ENCODE data around the gene MRPS18B.
"Not testable (repeated sequence)": the region's sequence is repeated elsewhere in the genome, so short reads cannot be mapped to it uniquely, and the experiment has no call there.

The MRPS18B gene

DNA sequence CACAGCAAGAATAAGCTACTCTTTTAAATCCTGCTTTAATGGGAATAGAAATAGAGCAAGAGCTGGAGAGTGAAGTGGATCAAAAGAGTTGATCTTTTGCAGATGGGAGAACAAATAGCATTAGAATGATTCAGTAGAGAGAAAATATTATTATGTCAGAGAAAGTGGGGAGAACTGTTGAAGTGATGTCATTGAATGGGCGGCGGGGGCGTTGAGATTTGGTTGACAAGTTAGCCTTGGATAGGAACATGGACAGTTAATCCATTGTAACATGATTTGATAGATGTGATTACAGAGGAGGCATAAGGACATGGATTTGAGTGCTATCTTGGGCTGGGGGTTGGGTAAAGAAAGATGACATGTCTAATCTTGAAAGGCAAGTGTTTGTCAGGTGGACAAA is 18.2 kb downstream of the MRPS18B start:
- DNase-seq (ENCODE audit: low read depth in 2 of 2, low spot score in 1 of 2) = no peak

DNA sequence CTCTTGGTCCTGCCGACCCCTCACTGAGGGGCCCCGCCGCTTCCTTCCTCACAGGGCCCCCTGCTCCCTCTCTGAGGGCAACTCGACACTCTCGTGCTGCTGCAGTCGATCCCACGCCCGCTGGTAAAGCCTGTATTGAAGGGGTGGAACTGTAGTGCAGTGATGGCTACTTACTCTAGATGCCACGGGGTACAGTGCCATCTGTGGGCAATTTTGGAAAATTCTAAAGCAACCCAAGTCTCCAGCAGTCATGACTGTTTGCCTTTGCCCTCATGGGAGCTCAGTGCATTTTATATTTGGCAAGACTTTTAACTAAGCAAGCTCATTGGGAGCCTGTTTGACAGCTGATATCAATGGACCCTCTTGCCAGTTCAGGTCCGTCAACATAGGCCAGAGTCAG is 22.8 kb downstream of the MRPS18B start:
- DNase-seq (ENCODE audit: low read depth in 2 of 2, low spot score in 1 of 2) = no peak

DNA sequence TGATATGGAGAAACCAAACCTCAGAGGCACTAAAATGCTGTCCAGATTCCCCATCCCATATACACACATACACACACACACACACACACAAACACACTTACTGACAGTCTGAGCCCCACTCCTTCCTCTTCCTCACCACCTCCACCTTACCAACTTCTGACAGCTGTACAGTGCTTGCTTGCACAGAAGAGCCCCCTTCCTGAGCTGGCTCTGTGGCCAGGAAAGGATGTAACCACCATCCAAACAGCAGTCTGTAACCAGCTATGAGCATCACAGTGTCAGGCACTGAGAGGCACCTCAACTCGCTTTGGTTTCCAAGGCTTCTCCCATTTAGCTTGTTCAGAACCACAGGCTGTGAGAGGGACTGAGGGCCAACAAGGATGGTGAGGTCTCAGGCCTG is 23.4 kb downstream of the MRPS18B start:
- no peak for DNase-seq (ENCODE audit: low read depth in 2 of 2, low spot score in 1 of 2)

DNA sequence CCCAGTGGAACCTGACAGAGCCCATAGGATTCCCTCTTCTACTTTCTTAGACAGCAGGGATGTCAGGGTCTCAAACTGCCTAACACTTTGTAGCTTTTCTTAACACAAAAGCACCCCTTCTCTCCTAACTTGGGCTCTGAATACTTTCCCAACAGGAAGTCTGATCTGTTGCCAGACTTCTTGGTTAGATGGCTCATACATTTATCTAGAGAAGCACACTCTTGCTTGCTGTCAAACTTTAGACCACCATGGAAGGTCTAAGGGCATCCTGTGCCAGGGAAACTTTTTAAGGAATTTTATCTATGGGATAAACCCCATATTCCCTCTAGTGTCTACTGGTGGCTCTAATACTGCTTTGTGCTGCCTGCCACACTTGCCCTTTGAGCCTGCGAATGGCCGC is 26.0 kb downstream of the MRPS18B start:
- no peak for DNase-seq (ENCODE audit: low read depth in 2 of 2, low spot score in 1 of 2)

DNA sequence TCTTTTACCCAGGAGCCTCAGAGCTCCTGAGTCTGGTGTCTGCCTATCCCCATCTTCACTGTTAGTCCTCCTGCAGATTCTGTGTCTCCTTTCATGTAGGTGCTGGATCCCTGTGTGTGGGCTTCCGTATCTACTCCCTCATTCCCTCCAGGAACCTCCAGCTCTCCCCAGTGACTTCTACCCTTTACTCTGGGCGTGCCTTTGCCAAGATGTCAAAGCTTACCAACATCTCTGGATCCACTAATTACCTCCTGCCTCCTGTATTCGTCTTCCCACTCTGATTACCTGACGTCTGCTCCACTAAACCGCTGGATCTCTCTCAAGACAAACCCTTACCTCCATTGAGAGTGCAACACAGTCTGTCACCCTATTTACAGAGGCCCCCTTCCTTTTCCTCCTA is 27.1 kb downstream of the MRPS18B start:
- no peak for DNase-seq (ENCODE audit: low read depth in 2 of 2, low spot score in 1 of 2)

DNA sequence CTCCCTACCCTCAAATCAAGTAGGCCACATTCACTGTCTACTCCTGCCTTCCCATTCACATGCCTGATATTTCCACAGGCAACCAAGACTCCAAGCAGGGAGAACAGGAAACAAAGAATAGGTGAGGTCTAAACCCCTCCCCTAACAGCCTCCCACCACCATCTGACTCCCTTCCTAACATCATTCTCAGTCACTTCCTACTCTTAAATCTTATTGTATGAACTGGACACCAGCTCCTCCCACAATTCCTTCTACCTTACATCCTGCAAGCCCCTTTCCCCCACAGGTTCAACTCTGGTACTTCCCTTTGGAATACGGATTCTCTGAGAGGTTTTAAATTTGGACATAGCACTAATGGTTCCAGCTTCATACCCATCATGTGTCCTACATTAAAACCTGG is 28.3 kb downstream of the MRPS18B start:
- no peak for DNase-seq (ENCODE audit: low read depth in 2 of 2, low spot score in 1 of 2)

DNA sequence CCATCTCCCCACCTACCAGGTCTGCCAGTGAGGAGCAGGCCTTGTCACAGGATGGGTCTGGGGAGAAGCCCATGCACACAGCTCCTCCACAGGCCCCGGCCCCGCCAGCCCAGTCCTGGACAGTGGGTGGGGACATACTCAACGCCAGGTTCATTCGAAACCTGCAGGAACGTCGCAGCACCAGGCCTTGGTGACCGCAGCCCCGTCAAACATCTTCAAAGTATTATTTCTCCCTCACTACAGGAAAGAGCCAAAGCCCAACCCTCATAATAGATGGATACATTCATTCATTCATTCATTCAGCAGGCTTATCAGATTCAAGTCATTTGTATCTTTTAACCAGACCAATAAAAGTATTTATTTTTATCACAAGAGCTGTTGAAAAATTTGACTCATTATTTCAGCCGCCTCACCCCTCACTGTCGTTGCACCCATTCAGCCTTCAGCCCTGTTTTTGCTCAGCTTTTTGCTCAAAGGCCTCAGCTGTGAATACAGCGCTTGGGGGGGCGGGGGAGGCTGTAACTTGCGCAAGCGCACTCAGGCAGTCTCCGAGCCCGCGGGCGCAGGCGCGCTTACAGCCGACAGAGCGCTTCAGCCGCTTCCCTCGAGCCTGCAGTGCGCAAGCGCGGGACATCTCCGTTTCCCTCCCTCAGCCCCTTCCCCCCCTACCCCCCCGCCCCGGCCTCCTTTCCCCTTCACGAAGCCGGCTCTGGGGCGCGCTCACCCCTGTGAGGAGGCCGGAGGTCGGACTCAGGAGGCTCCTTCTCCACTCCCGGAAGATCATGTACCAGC is 29.0 kb downstream of the MRPS18B start, which contains the start of gene C6orf136:
C6orf136 (plus strand) TSS at position 684 of the 792 bp plus-strand sequence; CDS start at position 783, 99 bp downstream.
- DNase-seq (ENCODE audit: low read depth in 2 of 2, low spot score in 1 of 2) = peak; percentile 79 to 89

DNA sequence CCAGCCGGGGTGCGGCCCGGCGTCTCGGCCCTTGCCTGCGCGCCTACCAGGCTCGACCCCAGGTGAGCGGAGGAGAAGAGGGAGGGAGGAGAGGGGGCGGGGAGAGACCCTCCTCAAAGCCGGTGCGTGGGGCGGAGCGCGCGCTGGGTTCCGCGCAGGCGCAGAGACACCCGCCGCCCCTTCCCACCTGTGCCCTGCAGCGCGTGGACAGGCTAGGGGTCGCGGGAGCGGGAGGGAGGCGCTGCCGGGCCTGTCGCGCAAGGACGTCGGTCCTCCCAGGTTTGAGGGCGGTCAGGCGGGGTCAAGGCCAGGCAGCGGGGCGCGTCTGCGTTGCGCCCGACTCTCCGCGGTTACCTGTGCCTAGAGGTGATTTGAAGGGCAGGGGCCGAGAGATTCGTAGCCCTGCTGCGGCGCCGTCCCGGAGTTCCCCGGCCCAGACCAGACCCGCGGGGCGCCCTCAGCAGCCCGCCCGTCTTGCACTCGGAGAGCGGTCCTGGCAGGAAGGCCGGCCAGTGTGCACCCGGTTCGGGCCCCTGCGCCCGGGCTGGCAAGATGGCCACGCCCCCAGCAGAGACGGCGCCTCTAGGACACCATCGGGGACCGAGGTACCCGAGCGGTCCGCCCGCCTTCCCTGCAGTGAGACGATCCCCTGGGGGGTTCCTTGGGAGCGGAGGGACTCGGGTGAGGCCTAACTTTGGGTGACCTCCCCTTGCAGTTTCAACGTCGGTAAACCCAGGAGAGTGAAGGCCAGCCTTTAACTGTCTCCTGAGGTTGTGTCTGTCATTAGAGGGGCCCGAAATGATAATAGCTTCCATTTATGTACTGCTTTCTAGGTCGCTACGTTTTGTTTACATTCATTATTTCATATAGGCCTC is 29.8 kb downstream of the MRPS18B start:
- peak; percentile 47 to 50 for DNase-seq (ENCODE audit: low read depth in 2 of 2, low spot score in 1 of 2)

DNA sequence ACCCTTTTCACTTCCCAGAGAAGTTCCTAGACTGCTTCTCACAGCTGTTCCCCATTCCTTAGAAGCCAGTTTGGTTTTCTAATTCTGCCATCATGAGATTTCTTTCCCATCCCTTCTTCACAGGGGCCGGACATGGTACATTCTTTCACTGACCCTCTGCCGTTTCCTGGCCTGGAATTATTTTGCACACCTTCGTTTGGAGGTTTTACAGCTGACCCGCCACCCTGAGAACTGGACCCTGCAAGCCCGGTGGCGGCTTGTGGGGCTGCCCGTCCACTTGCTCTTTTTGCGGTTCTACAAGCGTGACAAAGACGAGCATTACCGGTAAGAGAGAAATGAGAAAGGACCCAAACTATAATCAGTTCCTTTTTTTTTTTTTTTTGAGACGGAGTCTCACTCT is 33.5 kb downstream of the MRPS18B start:
- no peak for DNase-seq (ENCODE audit: low read depth in 2 of 2, low spot score in 1 of 2)

DNA sequence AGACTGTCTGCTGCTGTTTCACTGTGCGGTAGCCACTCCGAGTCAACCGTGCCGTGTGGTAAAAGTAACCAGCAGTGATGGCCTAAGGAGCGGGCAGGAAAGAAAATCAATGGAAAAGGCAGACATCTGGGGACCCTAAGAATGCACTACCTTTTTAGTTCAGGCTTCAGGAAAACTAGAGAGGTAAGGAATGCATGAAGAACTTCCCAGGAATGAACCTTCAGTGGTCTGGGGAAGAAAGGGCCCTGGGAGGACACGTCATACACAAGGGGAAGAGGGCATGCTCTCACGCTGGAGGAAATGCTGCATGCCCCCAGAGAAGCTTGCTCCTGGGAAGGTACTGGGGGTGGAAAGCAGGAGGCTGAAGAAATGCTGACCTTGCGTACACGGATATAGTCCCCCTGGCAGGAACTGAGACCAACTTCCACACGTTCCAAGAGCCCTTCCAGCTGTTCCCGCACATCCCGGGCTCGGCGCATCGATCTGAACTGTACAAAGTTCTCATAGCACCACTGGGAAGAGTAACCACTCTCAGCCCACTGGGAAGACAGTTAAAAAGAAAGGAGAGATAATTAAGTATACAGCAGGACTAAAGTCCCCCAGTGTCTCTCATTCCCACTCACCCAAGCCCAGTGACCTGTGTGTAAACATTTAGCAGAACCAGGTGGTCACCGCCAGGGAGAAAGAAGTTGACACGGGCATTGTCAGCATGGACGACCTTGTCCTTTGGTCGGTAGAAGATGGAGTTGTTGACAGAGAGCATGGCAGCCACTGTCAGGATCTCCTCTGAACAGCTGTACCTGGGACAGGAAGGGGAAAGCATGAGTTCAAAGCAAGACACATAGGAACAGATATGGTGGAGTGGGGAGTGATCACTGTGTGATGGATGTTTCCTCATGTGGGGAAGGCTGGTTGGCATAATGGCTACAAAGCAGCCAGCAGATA is 37.4 kb downstream of the MRPS18B start:
- no peak for DNase-seq (ENCODE audit: low read depth in 2 of 2, low spot score in 1 of 2)

DNA sequence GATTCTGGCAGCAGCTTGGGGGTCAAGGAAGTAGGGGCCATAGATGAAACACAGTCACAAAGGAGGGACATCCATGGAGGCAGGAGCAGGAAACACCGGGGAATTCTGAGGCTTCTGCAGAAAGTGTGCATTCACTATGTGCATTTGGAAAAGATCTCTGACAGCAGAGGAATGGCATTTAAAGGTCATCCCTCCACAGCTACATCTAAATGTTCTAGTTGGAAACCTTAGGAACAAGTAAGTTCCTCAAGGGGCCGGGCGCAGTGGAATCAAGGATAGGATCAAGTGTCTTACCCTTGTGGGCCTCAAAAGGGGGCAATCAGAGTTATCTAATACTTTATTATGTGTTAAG is 38.1 kb downstream of the MRPS18B start:
- no peak for DNase-seq (ENCODE audit: low read depth in 2 of 2, low spot score in 1 of 2)

DNA sequence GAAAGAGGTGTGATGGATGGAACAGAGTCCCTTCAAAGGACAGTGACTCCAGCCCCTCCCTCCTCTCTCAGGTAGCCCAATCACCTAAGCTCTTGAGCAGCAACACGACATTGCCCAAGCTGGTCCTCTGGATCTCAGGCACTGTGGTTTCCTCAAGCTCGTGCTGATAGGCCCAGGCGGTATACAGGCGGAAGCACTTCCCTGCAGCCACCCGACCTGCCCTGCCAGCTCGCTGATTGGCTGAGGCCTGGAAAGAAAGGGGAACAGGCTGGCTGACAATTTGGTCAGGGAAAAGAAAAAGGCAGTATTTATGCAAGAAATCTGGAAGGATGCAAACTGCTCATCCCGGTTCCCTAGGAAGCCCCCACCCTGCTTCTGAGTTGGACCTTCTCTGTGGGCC is 38.9 kb downstream of the MRPS18B start:
- DNase-seq (ENCODE audit: low read depth in 2 of 2, low spot score in 1 of 2) = no peak

DNA sequence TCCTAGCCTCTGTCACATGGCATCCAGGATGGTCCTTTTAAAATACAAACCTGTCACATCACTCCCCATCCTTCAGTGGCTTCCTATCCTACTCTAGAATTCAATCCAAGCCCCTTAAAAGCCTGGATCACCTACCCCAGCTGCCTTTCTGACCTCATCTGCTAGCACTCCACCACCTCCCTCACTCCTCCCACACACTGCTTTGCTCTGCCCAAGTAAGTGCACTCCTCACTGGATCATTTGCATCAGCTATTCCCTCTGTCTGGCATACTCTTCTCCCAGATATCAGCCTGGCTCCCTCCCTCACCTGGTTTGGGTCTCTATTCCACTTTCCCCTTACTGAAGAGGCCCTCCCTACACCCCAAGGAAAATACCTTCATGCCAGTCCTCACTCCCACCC is 39.8 kb downstream of the MRPS18B start:
- DNase-seq (ENCODE audit: low read depth in 2 of 2, low spot score in 1 of 2) = no peak

DNA sequence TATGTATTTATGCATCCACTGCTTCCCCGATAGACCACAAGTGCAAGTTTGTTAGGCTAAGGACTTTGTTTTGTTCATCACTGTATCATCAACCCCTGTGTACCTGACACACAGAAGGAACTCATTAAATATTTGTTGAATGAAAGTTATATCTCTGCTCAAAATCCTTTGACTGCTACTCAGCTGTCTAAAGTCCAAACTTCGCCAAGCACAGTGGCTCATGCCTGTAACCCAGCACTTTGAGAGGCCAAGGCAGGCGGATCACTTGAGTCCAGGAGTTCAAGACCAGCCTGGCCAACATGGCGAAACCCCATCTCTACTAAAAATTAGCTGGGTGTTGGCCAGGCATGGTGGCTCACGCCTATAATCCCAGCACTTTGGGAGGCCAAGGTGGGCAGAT is 40.3 kb downstream of the MRPS18B start:
- not testable (repeated sequence) for DNase-seq (ENCODE audit: low read depth in 2 of 2, low spot score in 1 of 2)

DNA sequence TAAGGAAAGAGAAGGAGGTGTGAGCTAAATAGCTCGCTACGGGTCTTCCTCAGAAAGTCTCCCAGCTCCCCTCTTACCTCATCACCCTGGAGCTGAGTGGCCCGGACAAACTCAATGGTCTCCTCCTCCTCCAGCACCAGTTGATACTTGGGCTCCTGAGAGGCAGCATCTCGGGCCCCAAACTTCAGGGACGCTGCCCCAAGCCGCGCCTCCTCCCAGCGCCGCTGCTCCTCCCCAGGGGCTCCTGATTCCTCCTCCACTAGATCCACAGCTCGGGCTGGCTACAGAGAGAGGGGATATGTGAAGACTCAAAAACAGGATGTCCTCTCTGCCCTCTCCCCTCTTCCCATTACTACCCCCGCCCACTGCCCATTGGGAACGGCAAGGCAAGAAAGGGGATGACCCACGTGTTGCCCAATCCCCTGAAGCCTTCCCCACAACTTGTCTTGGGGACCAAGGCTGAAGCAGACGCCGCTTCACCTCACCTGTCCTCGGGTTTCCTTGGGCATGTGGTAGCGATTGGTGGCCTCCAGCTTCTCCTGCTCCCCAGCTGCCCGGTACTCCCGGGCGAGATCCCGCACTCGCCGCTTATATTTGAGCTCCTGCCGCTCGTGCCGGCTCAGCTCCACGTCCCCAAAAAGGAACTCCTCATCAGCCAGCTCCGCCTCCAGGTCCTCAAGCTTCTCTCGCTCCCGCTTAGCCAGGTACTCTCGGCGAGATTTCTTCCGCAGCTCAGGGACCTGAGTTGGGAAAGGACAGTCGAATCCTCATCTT is 47.5 kb downstream of the MRPS18B start:
- DNase-seq (ENCODE audit: low read depth in 2 of 2, low spot score in 1 of 2) = no peak

DNA sequence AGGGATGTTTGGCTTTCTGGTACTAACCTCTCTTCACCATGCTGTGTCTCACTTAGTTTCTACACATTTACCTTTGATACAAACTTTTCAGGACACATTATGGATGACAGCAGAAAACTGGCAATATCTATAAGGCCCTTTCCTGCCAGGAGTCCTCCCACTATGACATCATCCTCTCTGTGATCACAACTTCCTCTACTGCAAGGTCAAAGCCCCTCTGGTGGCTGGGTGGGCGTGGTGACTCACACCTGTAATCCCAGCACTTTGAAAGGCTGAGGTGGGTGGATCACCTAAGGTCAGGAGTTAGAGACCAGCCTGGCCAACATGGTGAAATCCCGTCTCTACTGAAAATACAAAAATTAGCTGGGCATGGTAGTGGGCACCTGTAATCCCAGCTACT is 48.7 kb downstream of the MRPS18B start:
- peak in 1 of 2 donors; percentile 56 for DNase-seq (ENCODE audit: low read depth in 2 of 2, low spot score in 1 of 2)

DNA sequence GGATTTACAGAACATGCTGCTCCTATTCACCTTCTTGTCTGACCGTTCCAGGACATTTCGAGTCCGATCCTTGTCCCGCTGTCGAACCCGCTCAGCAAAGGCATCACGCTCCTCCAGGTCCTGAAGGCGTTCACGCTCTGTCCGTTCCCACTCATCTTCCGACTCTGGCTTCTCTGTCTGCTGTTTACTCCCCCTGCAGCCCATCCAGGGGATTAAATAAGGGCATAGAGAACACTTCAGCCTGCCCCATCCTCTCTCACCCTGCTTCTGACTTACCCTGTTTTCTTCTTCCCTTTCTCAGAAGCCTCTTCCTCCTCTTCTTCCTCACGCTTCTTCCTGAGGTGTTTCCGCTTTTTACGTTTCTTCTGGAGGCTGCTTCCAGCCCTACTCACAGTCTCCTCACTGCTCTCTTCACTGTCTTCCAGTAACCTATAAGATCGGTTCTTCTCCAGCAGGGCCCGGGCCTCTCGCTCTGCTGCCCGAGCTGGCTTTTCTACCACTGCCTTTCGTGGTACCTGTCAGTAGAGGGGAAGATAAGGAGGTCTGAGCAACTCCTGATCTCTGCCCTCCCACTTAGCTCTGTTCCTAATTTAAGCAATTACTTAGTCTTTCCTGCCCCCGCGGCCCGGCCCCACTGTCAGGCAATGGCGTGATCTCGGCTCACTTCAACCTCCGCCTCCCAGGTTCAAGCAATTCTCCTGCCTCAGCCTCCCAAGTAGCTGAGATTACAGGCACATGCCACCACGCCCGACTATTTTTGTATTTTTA is 53.3 kb downstream of the MRPS18B start:
- DNase-seq (ENCODE audit: low read depth in 2 of 2, low spot score in 1 of 2) = no peak

DNA sequence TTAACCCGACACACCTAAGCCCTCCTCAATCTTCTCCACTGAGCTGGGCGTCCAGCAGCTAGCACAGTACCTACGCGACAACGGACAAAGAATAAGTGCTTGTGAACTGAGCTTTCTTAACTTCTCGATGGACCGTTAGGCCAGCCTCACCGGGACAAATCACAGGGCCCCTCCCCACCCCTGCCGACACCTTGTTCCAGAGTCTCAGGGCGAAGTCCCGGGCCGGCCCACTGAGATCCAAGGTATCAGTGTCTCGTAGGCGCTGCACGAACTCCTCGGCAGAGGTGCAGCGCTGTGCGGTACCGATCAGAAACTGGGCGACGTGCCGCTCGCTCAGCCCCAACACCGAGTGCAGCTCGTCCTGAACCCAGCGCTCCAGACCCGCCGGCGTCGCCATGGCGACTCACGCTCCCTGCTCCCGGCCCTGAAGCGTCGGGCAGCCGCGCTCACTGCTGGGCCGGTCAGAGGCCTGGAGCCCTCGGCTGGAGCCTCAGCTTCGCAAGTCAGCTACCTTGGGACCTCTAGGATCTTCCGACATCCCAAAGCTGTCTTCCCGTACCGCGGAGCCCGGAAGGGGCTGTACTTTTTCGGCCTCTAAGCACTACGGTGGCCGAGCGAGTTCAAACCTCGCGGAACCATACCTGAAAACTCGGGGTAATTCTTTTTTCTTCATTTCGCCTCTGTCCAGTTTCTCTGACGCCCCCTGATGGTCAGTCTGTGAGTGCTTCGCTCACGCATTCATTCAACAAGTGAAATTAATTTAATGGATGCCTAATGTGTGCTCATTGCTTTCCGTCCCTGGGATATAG is 55.0 kb downstream of the MRPS18B start, which contains the start of gene DHX16:
DHX16 (minus strand) TSS at position 562 of the 809 bp plus-strand sequence; CDS start at position 397, 165 bp downstream.
- DNase-seq (ENCODE audit: low read depth in 2 of 2, low spot score in 1 of 2) = peak; percentile 82 to 83

All from stimulated activated CD8-positive, alpha-beta memory T cell treated with anti-CD3 and anti-CD28 coated beads, Interleukin-4, amount 100 ng/mL, for 4 hours (primary cell).